Measurements from ENCODE around the gene CTTNBP2.

The CTTNBP2 gene

GRCh38 chr7:117870448-117871130 lies 2.7 kb downstream of the CTTNBP2 start:
- DNase-seq (ENCODE audit: low read depth) = no peak

DNA sequence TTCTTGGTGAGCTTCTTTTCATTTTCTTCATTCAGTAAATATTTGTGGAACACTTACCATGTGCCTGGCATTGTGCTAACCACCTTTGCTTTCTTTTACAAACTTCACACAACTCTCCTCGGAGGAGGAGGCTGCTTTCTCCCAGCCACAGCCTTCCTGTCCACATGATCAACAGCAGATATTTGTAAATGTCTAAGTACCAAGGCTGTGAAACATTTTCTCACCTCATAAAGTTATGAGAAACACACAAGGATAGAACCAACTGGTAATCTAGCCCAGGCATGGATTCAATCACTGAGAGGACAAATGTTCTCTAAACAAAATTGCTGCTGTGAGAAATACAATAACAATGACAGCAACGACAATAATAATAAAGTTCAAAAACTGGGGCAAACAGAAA lies 3.9 kb downstream of the CTTNBP2 start:
- DNase-seq (ENCODE audit: low read depth) = no peak

DNA sequence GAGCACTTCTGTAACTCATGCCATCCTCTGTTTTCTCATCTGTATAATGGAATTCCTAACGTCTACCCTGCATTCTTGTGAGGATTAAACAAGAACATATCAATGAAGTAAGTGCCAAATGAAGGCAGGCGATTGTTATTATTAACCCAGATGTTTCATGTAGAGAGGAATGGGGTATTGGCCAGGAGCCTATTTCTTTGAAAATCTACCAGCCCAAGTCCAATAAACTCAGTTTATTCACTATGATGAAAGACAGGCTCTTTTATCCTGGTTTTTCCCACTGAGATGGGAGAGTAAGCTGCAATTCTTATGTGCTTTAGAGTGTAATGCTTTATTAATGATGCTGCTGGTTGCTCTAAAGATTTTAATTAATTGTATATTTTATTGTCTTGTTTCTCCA lies 9.6 kb downstream of the CTTNBP2 start:
- DNase-seq (ENCODE audit: low read depth) = no peak

GRCh38 chr7:117862378-117862777 lies 10.9 kb downstream of the CTTNBP2 start:
- no peak for DNase-seq (ENCODE audit: low read depth)

GRCh38 chr7:117859246-117859812 lies 13.9 kb downstream of the CTTNBP2 start:
- DNase-seq (ENCODE audit: low read depth) = no peak

GRCh38 chr7:117858712-117859111 lies 14.5 kb downstream of the CTTNBP2 start:
- DNase-seq (ENCODE audit: low read depth) = no peak

DNA sequence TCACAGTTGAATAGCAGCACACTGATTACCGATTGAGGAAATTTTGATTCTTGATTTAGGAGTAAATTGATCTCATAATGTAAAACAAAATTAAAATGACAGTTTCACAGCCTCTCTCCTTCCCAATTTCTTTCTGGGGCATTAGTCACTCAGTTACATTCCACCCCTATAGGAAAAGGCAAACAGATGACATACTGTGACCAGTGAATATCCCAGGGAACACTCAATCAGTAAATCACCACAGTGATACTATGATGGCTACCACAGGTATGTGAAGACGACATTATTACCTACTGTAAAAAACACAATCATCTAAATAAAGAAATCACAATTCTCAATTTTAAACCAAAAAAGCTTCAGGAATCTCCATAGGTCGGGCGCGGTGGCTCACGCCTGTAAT lies 15.5 kb downstream of the CTTNBP2 start:
- DNase-seq (ENCODE audit: low read depth) = no peak

GRCh38 chr7:117856196-117856595 lies 17.0 kb downstream of the CTTNBP2 start:
- DNase-seq (ENCODE audit: low read depth) = no peak

DNA sequence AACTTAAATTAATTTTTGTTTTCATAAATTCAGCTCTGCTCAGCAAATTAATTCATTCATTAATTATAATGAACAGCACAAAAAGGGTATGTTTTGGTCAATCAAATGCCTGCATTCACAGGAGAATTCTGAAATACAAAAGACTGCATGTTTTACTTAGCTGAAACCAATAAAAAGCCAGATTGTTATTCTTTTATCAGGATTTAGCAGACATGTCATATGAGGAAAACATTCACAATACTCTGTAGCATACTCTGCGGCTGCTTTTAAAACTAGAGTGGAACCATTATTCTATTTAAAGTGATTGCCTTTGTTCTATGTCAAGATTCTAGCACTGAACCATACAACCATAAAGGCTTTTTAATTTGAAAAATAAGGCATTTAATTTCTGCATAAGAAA lies 19.1 kb downstream of the CTTNBP2 start:
- no peak for DNase-seq (ENCODE audit: low read depth)

DNA sequence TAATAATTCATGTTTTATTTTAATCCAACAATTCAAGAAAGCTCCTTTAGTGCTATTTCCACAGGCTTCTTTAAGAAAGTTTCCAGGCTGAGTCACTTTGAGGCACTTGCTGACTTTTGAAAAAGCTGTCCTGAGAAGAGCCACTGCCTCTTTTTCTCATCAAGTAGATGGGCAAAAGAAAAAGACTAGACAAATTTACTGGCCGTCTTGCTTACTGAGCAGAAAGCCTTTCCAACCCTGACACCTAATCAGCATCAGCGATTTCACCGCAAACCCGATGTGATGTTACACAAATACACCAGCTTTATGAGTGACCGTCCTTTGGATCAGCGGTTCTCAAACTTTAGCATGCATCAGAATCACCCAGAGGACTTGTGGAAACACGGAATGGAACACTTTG lies 24.3 kb downstream of the CTTNBP2 start:
- DNase-seq (ENCODE audit: low read depth) = no peak

DNA sequence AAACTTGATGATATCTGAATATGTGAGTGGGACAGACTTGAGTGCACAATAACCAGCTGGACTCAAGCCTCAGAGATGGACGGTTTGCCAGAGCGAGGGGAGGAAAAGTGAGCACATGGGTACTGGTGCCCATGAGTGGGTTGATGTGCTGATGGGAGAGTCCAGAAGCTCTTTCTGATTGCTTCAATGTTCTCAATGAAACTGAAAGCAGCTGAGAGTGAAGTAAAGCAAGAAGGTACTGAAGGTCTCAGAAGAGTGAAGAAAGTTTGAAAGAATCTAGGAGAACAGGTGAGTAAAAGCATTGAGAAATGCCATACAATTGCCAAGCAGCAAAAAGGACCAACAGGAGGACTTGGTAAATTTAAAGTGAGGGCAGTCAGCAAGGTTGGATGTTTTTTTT lies 28.6 kb downstream of the CTTNBP2 start:
- DNase-seq (ENCODE audit: low read depth) = no peak

- no peak for DNase-seq (ENCODE audit: low read depth)
Measured at GRCh38 chr7:117841611-117842010, 31.6 kb downstream of the CTTNBP2 start.

DNA sequence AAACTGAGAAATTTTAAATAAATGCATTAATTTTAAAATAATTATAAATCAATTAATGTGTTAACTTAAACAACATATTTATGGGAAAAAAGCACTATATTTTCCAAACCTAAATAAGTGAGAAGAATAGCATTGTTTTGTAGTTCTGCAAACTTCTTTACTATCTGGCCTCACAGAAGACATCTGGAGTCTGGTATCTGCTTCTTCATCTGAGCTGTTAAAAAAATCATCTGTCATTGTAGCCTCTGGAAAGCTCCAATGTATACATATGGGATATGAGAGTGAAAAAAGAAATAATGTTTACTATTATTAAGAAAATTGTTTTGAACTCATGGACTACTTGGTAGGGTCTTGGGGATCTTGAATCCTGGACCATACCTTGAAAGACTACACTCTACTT lies 32.2 kb downstream of the CTTNBP2 start:
- DNase-seq (ENCODE audit: low read depth) = no peak

DNA sequence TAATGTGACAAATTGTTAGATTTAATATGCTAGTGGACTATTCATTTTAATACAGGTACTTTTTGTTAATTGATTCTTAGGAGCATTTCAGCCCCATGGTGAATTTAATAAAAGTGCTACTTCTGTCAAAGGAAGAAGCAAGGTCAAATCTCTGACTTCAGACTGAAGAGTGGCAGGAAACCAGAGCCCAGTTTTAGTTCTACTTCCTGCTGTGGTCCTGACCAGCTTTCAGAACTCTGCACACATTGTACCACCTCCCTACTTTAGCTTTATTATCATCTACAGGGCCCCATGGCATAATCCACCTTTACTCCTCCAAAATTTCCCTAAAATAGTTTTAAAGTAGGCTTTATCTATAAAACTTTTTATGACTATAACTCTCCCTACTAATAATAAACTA lies 33.7 kb downstream of the CTTNBP2 start:
- DNase-seq (ENCODE audit: low read depth) = no peak

DNA sequence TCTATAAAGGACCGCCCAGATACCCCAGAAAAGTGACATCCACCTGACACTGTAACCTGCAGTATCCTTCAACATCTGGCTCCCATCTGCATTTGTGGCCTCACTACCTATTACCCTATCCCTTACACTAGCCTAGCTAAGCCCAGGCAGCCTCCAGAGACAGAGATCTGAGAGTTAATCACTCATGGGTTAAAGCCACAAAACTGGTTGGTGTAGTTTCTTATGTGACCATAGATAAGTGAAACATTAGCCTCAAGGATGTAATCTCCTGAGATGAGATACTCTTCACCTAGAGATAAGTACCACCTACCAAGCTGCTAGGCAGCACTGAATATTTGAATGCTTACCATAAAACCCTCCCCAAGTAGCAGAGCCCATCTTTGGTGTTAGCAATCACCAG lies 35.4 kb downstream of the CTTNBP2 start:
- no peak for DNase-seq (ENCODE audit: low read depth)

- DNase-seq (ENCODE audit: low read depth) = no peak
Measured at GRCh38 chr7:117835016-117835664, 38.1 kb downstream of the CTTNBP2 start.

GRCh38 chr7:117830422-117830954 lies 42.8 kb downstream of the CTTNBP2 start:
- no peak for DNase-seq (ENCODE audit: low read depth)

GRCh38 chr7:117829450-117830117 lies 43.7 kb downstream of the CTTNBP2 start:
- DNase-seq (ENCODE audit: low read depth) = no peak

DNA sequence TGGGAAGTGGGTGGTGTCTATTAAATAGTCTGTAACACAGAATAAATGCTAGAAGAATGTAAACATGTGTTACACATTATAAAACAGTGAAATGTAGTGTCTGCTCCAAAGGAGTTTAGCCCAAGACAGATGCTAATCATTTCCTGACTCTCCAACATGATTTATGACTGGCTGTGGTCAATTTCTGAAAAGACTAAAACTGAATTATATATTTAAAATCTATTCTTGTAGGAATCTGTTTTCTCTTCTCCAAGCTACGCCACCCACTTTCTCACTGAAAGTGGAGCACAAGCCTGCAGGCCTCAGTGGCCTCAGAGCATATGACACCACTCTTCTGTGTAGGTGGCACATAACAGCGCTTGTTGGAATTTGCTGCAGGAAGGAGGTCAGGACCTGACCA lies 44.4 kb downstream of the CTTNBP2 start:
- no peak for DNase-seq (ENCODE audit: low read depth)

- DNase-seq (ENCODE audit: low read depth) = no peak
Measured at GRCh38 chr7:117827862-117828261, 45.4 kb downstream of the CTTNBP2 start.

- DNase-seq (ENCODE audit: low read depth) = no peak
Measured at GRCh38 chr7:117825132-117825531, 48.1 kb downstream of the CTTNBP2 start.

DNA sequence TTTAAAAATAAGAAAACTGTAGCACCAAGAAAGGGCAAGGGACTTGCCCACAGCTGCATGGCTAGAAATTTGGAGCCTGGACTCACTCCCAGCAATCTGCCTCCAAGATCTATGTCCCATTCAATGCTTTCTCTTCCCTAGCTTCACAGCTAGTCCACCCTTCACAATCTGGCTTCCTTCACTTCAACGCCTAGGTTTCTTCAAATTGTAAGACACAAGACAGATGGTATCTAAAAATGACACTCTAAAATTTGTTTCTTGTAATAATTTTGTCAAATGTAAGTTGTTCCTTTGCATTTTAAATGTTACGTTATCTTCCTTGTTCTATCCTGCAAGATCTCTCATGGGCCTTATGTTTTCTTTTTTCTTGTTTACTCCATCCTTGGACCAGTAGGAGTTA lies 48.6 kb downstream of the CTTNBP2 start:
- no peak for DNase-seq (ENCODE audit: low read depth)

- DNase-seq (ENCODE audit: low read depth) = no peak
Measured at GRCh38 chr7:117819558-117819957, 53.7 kb downstream of the CTTNBP2 start.
